GM12878 (cell line): Measurements from ENCODE around the gene FREM2. TPM values are rescaled to one million over a fixed set of nuclear protein-coding genes. Genes with fewer than 3 reads are reported as not detected.

Experiments used
- ATAC-seq: fragments of 200-7000 bp; cut with Tn5 transposase; 3 replicates; pipeline ENCODE4 v1.9.1; 2020; ENCODE audit warnings: mild to moderate bottlenecking, moderate library complexity
- BruUV-seq: library from RNA; stranded (reverse); fragments of 400-500 nt; replicated peaks from 2 replicates; lab custom pipeline; 2021; lab: Mats Ljungman, UMichigan
- CTCF ChIA-PET: fragments of 300-600 bp; sonication (Branson Sonifier 250); formaldehyde crosslinking; extraction: SDS; loops from one replicate; lab custom pipeline; 2021; ENCODE audit warnings: inconsistent platforms; lab: Yijun Ruan, JAX
- POLR2A ChIA-PET: fragments of 350-600 bp; formaldehyde crosslinking; extraction: SDS; loops from one replicate; lab custom pipeline; 2021; ENCODE audit warnings: inconsistent platforms; lab: Charles Lee
- RAD21 ChIA-PET: fragments of 300-600 bp; sonication (Branson Sonifier 250); formaldehyde crosslinking; loops from one replicate; lab custom pipeline; 2023; ENCODE audit warnings: antibody characterized with exemption; ENCODE audit not compliant: unreplicated experiment; lab: Charles Lee
- SMC1A ChIA-PET: fragments of 300-600 bp; sonication (Branson Sonifier 250); formaldehyde crosslinking; loops from one replicate; lab custom pipeline; 2023; ENCODE audit not compliant: unreplicated experiment, uncharacterized antibody; lab: Charles Lee
- DNase-seq: peaks from one replicate; pipeline ENCODE4 v3.0.0-alpha.2; 2011; ENCODE audit warnings: low read depth, low spot score
- FAIRE-seq: peaks from 3 replicates; lab custom pipeline; 2011; peaks lifted over from hg19 to GRCh38; lab: Jason Lieb, UNC
- H2AFZ ChIP-seq: 2 replicates; pipeline ENCODE4 v1.6.0; 2011; ENCODE audit warnings: low read depth, low read length, control low read depth; ENCODE audit not compliant: control insufficient read depth
- H3K27ac ChIP-seq: 2 replicates; pipeline ENCODE4 v1.5.1; 2011; ENCODE audit warnings: control low read depth; ENCODE audit not compliant: control insufficient read depth, insufficient read depth
- H3K27me3 ChIP-seq, 2 experiments: replicated peaks in 1 of 2; 2 replicates each; pipeline versions ENCODE4 v1.6.0 to v1.6.1; 2011; ENCODE audit warnings: low read length in 1 of 2; ENCODE audit not compliant: control insufficient read depth in 2 of 2, insufficient read depth in 2 of 2
- H3K36me3 ChIP-seq, 2 experiments: 2 replicates each; pipeline ENCODE4 v1.5.1; 2011; ENCODE audit warnings: low read length in 1 of 2; ENCODE audit not compliant: control insufficient read depth in 2 of 2, insufficient read depth in 2 of 2
- H3K4me1 ChIP-seq: 2 replicates; pipeline ENCODE4 v1.6.1; 2011; ENCODE audit warnings: mild to moderate bottlenecking, low read length, moderate library complexity, mixed read lengths; ENCODE audit not compliant: control insufficient read depth, insufficient read depth
- H3K4me2 ChIP-seq: 2 replicates; pipeline ENCODE4 v1.6.0; 2011; ENCODE audit warnings: control low read depth; ENCODE audit not compliant: control insufficient read depth, insufficient read depth
- H3K4me3 ChIP-seq: fragments of 200-600 bp; sonication (generic); 2 replicates; pipeline ENCODE4 v1.5.1; 2016
- H3K79me2 ChIP-seq: 2 replicates; pipeline ENCODE4 v1.6.0; 2011; ENCODE audit warnings: low read length; ENCODE audit not compliant: control insufficient read depth, insufficient read depth
- H3K9ac ChIP-seq: 2 replicates; pipeline ENCODE4 v1.8.0; 2011; ENCODE audit warnings: low read length, control low read depth, mixed read lengths; ENCODE audit not compliant: control insufficient read depth, insufficient read depth
- H3K9me3 ChIP-seq: replicated peaks from 3 replicates; pipeline ENCODE4 v1.5.1; 2011; ENCODE audit warnings: mild to moderate bottlenecking, low read length; ENCODE audit not compliant: control insufficient read depth, insufficient read depth
- H4K20me1 ChIP-seq: 2 replicates; pipeline ENCODE4 v1.6.0; 2011; ENCODE audit not compliant: control insufficient read depth, insufficient read depth
- EED ChIP-seq: sonication (generic); IDR thresholded peaks from 2 replicates; pipeline ENCODE4 v1.6.1; 2016; ENCODE audit warnings: antibody characterized with exemption, low read depth
- MXI1 ChIP-seq: fragments of 150-350 bp; IDR thresholded peaks from 2 replicates; pipeline ENCODE4 v1.6.1; 2011; ENCODE audit warnings: low read depth, mild to moderate bottlenecking, inconsistent platforms, low read length, improper control_type of control experiment
- WRNIP1 ChIP-seq: IDR thresholded peaks from 2 replicates; pipeline ENCODE4 v1.6.1; 2011; ENCODE audit warnings: low read depth, low read length, improper control_type of control experiment, borderline replicate concordance
- WGBS: methylation state at CpG from one replicate; pipeline ENCODE4 v1.1.6; 2016; ENCODE audit warnings: low lambda C conversion rate; ENCODE audit not compliant: insufficient replicate concordance, insufficient coverage; ENCODE audit errors: missing lambda C conversion rate; 5-methylcytosine and 5-hydroxymethylcytosine counted together
- in situ Hi-C: fragments of 300-500 bp; cut with MboI; formaldehyde crosslinking; loops from 9 replicates; pipeline ENCODE4 v1.14.3; 2018; ENCODE audit warnings: mixed read lengths
- intact Hi-C: fragments of 100-400 bp; cut with micrococcal nuclease; formaldehyde crosslinking; loops from one replicate; pipeline ENCODE4 v1.14.2; 2022; ENCODE audit not compliant: unreplicated experiment
- polyA plus RNA-seq, 11 experiments: library from polyadenylated mRNA; depleted of rRNA in 4 of 11; unstranded in 6 of 11; stranded (reverse) in 5 of 11; fragments of >200 nt; fragmentation: Nextera tagmentation in 4 of 11; fragmentation: Illumina TruSeq in 1 of 11; extraction: Ambion mirVana in 4 of 11; extraction: Trizol in 1 of 11; gene quantifications; 1 replicate in 1 of 11; 2 replicates in 10 of 11; pipeline versions ENCODE4 v1.2.1 to v1.2.3, GENCODE V29; 2011 to 2016; ENCODE audit warnings: inconsistent platforms in 2 of 11, missing spikeins in 2 of 11, low read depth in 1 of 11
- total RNA-seq, 4 experiments: library from RNA; depleted of rRNA in 3 of 4; stranded (reverse); fragments of >200 nt in 3 of 4; fragmentation: Illumina TruSeq in 1 of 4; extraction: Trizol in 1 of 4; gene quantifications; 2 replicates each; pipeline versions ENCODE4 v1.2.1 to v1.2.3, GENCODE V29; 2013 to 2021
- TF ChIP-seq, protein P1 (sequence below): fragments of 450-650 bp; formaldehyde crosslinking; IDR thresholded peaks from 2 replicates; pipeline ENCODE4 v1.5.0; 2022; ENCODE audit warnings: mild to moderate bottlenecking, missing genetic modification characterization

Gene FREM2
- total and polyA plus RNA-seq, 10 of the 15 experiments (the other 5 are each of a cell fraction or from before 2014, with no cell fraction given): 0.02 to 0.12 (median 0.05) TPM; not detected in 2

DNA sequence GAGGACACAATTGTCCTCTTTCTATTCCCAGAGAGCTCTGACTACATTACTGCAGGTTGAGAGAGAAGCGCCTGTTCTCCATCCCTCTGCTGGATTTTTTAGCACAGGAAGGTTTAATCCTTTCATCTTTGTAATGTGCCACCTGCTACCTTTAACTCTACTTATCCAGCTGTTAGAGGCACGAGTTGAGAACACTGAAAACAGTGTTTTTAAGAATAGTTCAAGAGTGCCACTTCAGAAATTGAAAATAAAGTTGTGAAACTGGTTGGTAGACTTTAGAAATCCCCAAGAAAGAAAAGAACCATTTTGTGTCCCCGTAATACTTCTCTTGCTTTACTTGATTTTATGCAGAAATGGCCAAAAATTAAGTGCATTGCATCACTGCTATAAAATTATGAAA, 20.6 kb downstream of the FREM2 start:
- 7% methylated on average over 3 of the region's 3 CpGs for WGBS
- FAIRE-seq: no peak
- no peaks in the 10 kb centered on the region for H4K20me1 ChIP-seq
- H3K27ac ChIP-seq: no peak overlapping the region
- CTCF ChIA-PET: interaction anchor here (0.7 kb wide), 1 partner anchor 22 kb away, joined by 3 read pairs; no protein-coding TSS in a partner anchor
- RAD21 ChIA-PET: no interaction called here
- DNase-seq: no peak
- SMC1A ChIA-PET: no interaction called here
- no peak; the same call in 1 of the 3 replicates for ATAC-seq
- POLR2A ChIA-PET: interaction anchor here (0.6 kb wide), 1 partner anchor 185 kb away, joined by 3 read pairs; no protein-coding TSS in a partner anchor
- in situ Hi-C loops (no loop called here), intact Hi-C loops (no loop called here)
- no peak overlapping the region for H2AFZ ChIP-seq
- no peaks in the 10 kb centered on the region for H3K27me3 ChIP-seq
- TF ChIP-seq WRNIP1 (no peak), EED (no peak)
- BruUV-seq: no TSS peak
- H3K36me3 ChIP-seq: no peaks in the 10 kb centered on the region
- no peak overlapping the region for H3K4me2 ChIP-seq
- H3K79me2 ChIP-seq: no peaks in the 10 kb centered on the region
- H3K4me1 ChIP-seq: no peaks in the 10 kb centered on the region
- no peaks in the 10 kb centered on the region for H3K9me3 ChIP-seq
- H3K4me3 ChIP-seq: no peak overlapping the region
- no peak overlapping the region for H3K9ac ChIP-seq

DNA sequence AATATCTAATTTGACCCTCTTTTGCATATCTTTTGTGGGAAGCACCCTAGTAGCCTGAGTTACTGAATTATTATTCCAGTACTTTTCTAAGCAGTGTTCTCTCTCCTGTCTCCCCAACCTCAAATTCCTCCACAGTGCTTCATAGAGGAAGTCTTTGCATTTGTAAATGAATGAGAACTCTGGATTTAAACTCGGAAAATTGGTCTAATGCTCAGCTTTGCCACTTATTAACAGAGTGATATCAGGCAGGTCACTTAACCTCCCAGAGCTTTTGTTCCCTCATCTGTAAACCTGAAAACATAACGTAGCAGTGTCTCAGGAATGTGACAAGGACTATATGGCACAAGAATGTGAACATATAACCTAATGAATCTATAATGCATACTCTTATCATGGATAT, 26.2 kb downstream of the FREM2 start:
- SMC1A ChIA-PET: no interaction called here
- H3K27ac ChIP-seq: no peak overlapping the region
- RAD21 ChIA-PET: no interaction called here
- FAIRE-seq: no peak
- H3K9me3 ChIP-seq: no peaks in the 10 kb centered on the region
- WGBS: 4% methylated on average over 2 of the region's 2 CpGs
- H3K9ac ChIP-seq: no peak overlapping the region
- no peak overlapping the region for H3K4me2 ChIP-seq
- no peak for TF ChIP-seq MXI1
- TF ChIP-seq, protein P1, sequence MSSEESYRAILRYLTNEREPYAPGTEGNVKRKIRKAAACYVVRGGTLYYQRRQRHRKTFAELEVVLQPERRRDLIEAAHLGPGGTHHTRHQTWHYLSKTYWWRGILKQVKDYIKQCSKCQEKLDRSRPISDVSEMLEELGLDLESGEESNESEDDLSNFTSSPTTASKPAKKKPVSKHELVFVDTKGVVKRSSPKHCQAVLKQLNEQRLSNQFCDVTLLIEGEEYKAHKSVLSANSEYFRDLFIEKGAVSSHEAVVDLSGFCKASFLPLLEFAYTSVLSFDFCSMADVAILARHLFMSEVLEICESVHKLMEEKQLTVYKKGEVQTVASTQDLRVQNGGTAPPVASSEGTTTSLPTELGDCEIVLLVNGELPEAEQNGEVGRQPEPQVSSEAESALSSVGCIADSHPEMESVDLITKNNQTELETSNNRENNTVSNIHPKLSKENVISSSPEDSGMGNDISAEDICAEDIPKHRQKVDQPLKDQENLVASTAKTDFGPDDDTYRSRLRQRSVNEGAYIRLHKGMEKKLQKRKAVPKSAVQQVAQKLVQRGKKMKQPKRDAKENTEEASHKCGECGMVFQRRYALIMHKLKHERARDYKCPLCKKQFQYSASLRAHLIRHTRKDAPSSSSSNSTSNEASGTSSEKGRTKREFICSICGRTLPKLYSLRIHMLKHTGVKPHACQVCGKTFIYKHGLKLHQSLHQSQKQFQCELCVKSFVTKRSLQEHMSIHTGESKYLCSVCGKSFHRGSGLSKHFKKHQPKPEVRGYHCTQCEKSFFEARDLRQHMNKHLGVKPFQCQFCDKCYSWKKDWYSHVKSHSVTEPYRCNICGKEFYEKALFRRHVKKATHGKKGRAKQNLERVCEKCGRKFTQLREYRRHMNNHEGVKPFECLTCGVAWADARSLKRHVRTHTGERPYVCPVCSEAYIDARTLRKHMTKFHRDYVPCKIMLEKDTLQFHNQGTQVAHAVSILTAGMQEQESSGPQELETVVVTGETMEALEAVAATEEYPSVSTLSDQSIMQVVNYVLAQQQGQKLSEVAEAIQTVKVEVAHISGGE (CRISPR knock-in tag): no peak
- H3K36me3 ChIP-seq: no peaks in the 10 kb centered on the region
- no TSS peak for BruUV-seq
- POLR2A ChIA-PET: no interaction called here
- no peaks in the 10 kb centered on the region for H3K79me2 ChIP-seq
- CTCF ChIA-PET: interaction anchor here (0.9 kb wide), 1 partner anchor 8 kb away, joined by 3 read pairs; no protein-coding TSS in a partner anchor
- no peak overlapping the region for H2AFZ ChIP-seq
- H3K4me3 ChIP-seq: no peak overlapping the region
- H4K20me1 ChIP-seq: no peaks in the 10 kb centered on the region
- no peaks in the 10 kb centered on the region for H3K27me3 ChIP-seq
- DNase-seq: no peak
- no peaks in the 10 kb centered on the region for H3K4me1 ChIP-seq
- in situ Hi-C loops (no loop called here), intact Hi-C loops (no loop called here)
- no peak for ATAC-seq
